NCI-H446 (cell line): ENCODE measurements around the gene GPT2.
"Not testable (repeated sequence)": the region's sequence is repeated elsewhere in the genome, so short reads cannot be mapped to it uniquely, and the experiment has no call there.

Experiments used
- DNase-seq, 2 experiments: peaks; one replicate each; lab custom pipeline; 2025; lab: John Stamatoyannopoulos, UW

Gene GPT2

DNA sequence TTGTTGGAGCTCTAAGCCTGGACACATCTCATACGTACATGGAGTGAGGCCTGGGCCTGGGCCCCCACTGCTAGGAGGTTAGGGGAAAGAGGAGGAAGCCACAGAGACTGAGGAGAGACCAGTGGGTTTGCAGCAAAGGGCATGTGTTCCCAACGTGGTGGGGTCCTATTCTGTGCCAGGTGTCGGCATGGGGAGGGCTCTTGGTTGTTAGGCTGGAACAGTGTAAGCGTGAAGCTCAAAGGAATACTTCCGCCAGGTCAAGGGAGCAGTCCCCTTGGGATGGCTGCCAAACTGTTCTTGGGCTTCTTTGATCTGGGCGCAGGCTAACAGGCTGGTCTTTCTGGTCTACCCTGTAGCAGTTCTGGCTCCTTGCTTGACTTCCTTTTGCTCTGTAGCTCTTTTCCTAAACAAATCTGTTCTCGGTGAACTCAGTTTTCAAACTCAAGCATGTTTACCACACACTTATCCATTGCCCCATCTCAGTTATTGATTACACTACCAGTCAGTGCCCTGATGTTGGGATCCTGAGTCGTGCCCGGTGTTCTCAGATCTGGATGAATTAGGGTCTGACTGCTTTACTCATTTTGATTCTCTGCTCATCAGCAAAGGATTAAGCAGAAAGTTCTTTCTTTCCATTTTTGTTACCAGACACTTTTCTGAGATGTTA lies 36.4 kb downstream of the GPT2 start:
- no peak for DNase-seq

DNA sequence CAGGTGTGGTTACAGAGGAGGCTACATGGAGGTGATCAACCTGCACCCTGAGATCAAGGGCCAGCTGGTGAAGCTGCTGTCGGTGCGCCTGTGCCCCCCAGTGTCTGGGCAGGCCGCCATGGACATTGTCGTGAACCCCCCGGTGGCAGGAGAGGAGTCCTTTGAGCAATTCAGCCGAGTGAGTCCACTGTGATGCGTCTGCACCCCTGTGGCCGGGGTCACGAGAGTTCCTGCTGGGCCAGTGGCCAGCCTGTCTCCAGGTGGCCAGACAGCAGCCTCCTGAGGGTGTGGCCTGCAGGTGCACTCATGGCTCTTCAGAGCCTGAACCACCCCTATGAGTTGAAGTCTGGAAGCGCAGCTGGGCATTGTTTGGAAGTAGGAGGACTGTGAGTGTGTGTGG lies 38.1 kb downstream of the GPT2 start:
- DNase-seq: no peak

DNA sequence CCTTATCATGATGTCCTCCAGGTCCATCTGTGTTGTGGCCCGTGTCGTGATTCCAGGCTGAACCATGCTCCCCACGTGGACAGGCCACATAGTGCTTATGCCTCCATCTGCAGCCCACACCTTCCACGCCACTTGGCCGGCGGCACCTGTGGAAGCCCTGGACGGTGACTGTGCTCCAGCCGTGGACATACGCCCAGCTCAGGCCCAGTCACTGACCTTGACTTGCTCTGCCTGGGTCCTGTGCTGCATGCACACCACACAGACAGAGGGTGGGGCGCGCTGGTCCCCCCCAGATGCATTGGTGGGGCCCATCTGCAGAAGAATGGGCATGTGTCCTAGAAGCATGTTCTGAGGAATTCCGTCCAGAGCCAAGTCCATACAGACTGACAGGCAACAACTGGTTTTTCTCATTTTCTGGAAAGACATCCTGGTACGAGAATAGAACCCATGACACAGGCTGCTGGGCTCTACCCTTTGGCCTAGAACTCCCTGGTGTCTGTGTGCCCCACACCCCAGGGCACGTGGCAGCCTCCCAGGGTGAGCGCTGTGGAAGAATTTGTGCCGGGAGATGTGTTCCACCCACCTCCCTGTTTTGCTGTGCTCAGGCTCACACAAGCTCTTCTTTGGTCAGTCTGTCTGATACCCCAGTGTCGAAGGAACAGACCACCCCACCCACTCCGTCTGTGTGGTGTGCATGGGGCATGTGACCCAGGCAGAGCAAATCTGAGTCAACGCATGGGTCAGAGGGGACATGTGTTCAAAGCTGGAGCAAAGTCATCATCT lies 39.5 kb downstream of the GPT2 start:
- no peak for DNase-seq

DNA sequence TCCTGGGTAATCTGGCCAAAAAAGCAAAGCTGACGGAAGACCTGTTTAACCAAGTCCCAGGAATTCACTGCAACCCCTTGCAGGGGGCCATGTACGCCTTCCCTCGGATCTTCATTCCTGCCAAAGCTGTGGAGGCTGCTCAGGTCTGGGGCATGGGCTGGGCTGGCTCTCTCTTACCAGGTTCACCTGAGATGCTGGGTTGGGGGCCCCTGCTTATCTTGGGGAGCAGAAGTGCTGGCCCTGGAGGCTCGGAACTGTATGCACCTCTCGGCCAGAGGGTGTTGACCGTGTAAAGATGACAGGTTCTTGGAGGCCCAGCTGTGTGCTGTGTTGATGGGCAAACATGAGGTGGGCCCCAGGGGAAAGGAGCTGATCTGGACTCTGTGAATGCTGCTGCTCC lies 40.2 kb downstream of the GPT2 start:
- no peak for DNase-seq

DNA sequence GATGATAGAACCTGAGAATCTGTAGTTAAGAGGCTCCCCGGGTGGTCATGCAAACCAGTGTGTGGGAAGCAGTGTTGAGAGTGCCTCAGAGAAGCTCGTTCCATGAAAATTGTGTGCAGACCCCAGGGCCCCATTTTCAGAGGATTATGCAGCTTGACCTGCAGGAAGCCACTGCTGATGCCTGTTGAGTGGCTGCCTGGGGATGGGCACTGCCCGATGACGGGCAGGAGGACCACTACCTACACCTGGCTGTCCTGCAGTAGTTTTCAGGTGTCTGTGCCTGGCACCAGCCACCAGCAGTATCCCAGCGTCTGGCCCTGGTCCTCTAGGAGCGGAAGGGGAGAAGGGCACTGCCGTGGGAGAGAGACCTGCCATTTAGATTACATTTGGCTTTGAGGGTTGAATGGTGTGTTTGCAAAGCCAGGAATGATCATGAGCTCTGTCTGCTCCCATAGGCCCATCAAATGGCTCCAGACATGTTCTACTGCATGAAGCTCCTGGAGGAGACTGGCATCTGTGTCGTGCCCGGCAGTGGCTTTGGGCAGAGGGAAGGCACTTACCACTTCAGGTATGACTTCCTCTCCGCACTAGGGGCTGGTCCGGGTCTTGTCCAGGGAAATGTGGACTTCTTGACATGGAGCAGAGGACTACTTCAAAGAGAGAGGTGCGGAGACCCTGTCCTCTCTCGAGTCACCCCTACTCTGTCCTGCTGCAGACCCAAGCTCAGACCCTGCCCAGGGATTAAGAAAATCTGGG lies 42.5 kb downstream of the GPT2 start:
- no peak for DNase-seq

DNA sequence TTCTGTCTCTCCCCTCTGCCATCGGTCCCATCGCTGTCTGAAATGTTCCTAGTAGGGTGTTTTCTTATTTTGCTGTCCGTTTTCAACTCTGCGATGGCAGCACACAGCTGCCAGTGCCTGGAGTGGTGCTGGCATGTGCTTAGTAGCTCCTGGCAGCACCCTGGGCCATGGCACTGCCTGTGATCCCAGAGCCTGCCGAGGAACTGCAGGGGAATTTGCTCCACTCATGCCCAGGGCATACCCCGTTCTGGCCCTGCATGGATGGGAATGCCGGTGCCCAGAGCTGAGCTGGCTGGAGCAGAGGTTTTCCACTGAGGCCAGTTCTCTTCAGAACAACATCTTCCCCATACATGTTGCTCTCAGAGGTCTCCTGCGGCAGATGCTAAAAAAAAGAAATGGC lies 43.1 kb downstream of the GPT2 start:
- no peak for DNase-seq

DNA sequence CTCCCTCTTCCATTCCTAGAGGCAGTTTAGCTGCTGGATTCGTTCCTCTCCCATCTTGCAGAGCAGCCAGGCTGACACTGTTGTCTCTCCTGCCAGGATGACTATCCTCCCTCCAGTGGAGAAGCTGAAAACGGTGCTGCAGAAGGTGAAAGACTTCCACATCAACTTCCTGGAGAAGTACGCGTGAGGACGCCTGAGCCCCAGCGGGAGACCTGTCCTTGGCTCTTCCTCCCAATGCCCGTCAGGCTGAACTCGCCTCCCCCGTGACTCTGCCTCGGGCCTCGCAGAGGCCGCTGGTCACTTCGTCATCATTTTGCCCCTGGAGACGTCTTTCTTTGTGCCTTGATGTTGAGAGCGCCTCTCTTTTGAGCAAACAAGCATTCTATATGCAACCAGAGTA lies 44.6 kb downstream of the GPT2 start:
- no peak for DNase-seq

DNA sequence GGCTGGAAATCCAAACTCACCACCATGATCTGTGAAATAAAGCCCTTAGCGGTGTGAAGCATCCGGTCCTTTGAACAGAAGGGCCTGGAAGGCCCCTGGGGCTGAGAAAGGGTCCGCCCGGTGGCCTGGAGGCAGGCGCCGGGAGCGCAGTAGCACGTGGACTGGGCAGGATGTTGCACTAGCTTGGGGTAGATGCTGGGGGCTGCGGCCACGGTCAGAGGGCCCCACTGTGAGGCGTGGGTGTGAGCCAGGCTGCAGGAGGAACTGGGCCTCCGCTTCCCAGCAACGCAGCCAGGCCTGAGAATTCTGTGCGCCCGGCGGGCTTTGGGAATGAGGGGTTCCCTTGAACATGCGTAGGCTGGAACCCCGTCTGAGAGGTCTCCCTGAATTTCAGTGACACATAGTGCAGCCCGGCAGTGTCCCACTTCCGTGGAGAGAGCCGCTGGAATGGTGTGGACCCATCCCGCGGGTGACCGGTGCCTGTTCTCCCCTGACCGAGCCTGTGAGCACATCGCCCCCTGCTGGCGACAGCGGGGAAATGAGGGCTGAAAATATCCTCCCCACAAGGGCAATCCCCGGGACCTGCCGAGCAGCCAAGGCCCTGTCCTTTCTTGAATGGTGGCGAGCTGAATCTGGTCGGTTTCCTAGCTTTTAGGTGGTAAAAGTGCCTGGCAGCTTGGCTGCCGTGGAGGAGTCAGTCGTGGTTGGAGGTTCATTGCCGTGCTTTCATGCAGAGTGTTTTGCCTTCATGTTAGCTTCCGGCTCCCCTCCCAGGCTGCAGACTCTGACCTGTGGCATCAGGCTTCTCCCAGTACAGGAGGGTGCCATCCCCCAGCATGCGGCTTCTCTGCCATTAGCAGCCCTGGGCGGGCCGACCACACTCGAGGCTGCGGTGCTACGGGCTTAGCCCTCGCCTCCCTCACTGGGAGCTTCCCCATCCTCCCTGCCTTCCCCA lies 45.5 kb downstream of the GPT2 start:
- peak in 1 of 2 experiments; percentile 23 for DNase-seq

DNA sequence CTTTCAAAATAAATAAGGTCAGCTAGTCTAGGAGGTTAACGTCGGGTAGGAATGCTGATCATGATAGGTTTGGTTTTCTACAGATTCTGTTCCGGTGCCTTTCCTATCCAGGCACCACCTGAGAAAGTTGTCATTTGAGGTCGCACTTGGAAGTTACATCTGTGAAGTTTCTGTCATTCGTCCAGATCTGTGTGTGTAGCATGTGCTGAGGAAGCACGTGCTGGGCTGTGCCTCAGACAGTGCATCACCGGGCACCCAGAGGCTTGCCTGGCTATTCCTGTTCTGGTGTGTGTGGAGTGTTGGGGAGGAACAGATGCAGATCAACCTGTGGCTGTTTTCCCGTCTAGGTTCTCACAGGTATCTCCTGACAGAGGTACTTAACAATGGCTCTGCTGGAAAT lies 46.7 kb downstream of the GPT2 start:
- DNase-seq: no peak

DNA sequence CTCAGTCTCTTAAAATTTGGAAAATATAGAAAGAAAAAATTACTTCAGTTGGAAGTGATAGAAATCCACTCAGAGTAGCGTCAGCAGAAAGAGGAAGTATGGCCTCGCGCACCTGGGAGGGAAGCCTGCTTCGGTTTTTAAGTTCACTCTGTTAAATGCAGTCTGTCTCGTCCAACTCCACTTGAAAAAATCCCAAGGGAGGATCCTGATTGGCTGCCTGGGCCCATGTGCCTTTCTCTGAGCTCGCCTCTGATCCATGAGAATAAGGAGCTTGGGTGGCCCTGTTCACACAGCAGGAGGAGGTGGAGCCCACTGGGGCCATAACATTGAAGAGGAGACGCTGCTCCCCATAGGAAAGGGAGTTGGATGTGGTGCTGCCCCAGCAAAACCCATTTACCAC lies 48.6 kb downstream of the GPT2 start:
- no peak for DNase-seq

DNA sequence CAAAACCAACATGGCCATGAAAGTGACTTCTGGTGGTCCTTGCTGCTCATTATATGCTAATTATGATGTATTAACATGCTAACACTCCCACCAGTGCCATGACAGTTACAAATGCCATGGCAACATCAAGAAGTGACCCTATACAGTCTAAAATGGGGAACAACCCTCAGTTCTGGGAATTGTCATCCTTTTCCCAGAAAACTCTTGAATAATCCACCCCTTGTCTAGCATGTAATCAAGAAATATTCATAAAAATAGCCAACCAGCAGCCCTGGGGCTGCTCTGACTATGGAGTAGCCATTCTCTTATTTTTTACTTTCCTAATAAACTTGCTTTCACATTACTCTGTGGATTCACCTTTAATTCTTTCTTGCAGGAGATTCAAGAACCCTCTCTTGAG lies 53.4 kb downstream of the GPT2 start:
- DNase-seq: no peak

DNA sequence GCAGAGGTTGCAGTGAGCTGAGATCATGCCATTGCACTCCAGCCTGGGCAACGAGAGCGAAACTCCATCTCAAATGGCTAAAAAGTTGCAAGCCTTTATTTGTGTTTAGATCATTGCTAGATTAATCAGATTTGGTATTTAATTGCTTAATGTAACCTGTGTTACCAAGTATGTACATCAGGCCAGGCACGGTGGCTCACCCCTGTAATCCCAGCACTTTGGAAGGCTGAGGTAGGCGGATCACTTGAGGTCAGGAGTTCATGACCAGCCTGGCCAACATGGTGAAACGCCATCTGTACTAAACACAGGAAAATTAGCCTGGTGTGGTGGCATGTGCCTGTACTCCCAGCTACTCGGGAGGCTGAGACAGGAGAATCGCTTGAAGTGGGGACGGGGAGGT lies 60.6 kb downstream of the GPT2 start:
- not testable (repeated sequence) for DNase-seq

DNA sequence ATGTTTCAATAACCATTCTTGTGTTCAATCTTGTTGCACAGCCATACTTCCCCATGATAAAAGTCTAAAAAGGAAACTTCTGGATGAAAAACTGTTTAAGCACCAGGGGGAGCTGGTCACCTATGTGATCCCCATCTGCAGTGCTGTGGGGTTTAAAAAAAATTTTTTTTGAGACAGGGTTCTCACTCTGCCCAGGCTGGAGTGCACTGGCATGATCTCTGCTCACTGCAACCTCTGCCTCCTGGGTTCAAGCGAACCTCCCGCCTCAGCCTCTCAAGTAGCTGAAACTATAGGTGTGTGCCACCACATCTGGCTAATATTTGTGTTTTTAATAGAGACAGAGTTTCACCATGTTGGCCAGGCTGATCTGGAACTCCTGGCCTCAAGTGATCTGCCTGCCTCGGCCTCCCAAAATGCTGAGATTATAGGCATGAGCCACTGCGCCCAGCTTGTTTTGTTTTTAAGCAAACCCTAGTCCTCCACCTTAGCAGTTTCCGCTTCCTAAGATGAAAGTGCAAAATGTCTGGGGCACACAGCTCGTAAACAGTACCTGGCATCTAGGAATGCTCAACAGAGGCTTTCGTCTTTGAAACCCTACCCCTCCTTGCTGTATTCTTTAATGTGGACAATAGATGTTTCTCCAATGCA lies 63.9 kb downstream of the GPT2 start:
- DNase-seq: peak; percentile 11 to 54

DNA sequence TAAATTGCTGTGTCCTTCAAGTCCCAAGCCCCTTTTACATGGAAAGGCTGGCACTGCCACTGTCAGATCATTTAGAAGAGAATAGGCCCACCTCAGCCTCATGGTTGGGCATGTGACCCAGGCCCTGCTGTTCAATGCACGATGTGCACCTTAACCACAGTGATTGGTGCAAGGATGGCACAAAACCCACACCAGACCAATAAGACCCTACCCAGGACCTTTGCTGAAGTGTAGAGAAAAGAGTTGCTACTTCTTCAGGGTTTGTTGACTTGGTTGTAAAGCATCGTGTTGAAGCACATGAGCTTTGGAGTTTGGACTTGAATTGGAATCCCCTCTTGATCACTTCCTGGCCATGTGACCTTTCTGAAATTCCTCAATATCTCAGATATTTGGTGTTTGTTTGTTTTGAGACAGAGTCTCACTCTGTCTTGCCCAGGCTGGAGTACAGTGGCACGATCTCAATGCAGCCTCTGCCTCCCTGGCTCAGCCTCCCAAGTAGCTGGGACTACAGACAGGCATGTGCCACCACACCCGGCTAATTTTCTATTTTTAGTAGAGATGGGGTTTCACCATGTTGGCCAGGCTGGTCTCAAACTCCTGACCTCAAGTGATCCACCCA lies 64.5 kb downstream of the GPT2 start:
- DNase-seq: no peak

DNA sequence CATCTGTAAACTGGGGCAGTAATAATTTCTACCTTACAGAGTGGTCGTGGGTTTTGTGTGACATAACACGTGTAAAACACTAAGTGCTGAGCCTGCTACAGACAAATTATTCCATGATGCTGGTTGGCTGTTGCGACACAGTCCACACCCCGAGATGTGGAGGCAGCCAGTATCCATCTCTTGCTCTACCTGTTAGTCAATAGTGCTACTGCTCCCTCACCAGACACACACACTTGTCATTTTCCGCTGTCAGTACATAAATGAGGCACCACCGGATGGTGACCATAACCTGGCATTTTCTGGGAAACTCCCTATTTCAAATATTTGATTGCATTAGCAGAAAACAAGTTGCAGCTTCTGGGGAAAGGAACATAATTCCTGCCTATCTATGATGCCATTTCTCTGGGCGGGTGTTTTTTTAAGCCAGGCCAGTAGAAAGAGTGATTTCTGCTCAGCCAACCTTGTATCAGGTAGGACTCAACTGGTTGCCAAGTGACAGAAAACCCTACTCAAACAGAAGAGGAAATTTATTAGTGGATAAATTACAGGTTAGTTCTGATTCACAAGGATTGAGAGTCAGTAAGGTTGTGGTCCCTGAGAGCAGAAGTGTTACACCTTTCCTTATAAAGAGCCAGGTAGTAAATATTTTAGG lies 65.2 kb downstream of the GPT2 start:
- no peak for DNase-seq

DNA sequence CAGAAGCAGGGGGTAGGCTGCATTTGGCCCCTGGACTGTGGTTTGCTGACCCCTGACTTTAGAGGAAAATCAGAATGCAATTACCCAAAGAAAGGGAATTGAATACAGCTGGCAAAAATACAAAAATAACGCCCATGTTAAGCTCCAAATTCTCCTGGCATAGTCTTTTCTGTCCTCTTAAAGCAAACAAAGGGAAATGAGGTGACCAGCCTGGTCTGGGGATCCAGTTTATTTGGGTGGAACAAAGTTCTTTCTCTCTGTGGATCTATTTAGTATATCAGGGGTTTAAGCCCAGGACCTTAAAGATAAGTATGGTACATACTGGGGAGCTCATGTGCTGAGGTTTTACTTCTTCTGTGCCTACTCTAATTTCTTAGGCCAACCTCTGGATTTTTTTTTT lies 65.8 kb downstream of the GPT2 start:
- DNase-seq: no peak

DNA sequence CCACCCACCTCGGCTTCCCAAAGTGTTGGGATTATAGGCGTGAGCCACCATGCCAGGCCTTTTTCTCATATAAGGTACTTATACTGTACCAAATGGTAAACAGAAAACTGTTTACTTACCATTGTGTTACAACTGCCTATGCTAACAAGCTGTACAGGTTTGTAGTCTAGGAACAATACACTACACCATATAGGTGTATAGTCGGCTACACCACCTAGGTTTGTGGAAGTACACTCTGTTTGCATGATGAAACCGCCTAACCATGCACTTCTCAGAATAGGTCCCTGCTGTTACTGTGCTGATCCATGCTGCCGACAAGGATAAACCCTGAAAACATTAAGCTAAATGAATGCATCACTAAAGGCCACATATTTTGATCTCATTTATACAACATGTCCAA lies 70.4 kb downstream of the GPT2 start:
- no peak for DNase-seq

DNA sequence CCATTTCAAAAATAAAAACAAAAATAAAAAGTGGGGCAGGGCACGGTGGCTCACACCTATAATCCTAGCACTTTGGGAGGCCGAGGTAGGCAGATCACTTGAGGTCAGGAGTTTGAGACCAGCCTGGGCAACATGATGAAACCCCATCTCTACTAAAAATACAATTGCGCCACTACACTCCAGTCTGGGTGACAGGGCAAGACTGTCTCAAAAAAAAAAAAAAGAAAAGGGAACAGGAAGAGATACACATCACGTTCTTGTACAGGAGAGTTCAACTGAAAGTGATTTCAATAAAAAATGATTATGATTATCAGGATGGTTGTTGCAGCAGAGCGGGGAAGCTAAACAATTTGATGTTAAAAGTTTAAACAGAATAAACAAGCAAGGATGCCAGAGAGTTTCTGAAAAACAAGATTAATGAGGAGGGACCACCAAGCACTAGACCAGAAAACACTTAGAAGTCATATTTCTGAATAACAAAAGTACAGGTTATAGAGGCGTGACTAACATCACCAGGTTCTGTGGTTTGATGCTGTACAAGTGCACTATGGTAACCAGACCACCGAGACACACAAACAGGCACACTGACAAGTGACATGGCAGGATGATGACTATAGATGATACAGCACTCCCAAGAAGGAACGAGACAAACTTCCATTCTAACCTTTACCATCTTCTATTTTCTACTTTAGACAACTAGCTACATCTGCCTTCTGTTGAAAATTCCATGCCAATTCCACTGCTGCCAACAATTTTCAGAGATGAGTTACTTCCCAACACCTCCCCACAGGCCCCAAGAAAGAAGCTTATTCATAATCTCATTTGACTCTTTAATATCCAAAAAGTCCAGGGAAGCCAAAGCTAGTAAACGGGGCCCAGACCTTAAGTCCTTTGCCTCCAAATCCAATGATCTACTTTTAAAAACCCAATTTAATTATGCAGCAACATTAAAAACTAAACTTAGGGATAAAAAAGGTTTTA lies 77.5 kb downstream of the GPT2 start:
- no peak for DNase-seq

DNA sequence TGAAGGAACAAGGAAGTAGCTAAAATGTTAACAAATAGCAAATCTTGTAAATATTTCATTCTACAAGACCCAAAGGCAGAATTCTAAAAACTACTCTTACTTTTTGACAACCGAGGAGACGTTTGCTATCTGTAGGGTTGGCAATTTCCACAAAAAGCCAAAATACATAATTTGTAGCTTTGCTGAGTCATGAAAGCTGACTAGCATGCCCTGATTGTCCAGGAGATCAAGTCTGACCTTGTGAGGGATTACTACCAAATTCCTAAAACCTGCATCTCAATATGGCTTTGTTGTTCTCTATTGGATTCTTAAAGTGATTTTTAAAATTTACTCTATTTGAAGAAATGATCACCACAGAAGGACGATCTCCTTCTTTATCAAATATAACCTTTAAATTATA lies 78.5 kb downstream of the GPT2 start:
- no peak for DNase-seq
